Testis (tissue), 3 donors: ENCODE measurements around the gene BEND7. TPM values are rescaled to one million over a fixed set of nuclear protein-coding genes. Genes with fewer than 3 reads are reported as not detected.

ENCODE experiments used
- DNase-seq: peaks from one replicate; pipeline ENCODE4 v3.0.0-alpha.2; 2019
- H3K27ac ChIP-seq, 2 donors: fragments of 200-600 bp; sonication (generic); one replicate each; pipeline ENCODE4 v1.5.1; 2019
- H3K27me3 ChIP-seq: fragments of 200-600 bp; sonication (generic); one replicate; pipeline ENCODE4 v1.5.1; 2019
- H3K36me3 ChIP-seq: fragments of 200-600 bp; sonication (generic); one replicate; pipeline ENCODE4 v1.5.1; 2017; ENCODE audit warnings: low read depth; ENCODE audit errors: missing control alignments
- H3K4me1 ChIP-seq: fragments of 200-600 bp; sonication (generic); one replicate; pipeline ENCODE4 v1.5.1; 2019
- H3K4me3 ChIP-seq, 2 donors: fragments of 200-600 bp; sonication (generic); one replicate each; pipeline ENCODE4 v1.5.1; 2017 to 2019
- H3K9me3 ChIP-seq: fragments of 200-600 bp; sonication (generic); one replicate; pipeline ENCODE4 v1.5.1; 2017
- CTCF ChIP-seq, 3 experiments: fragments of 450-650 bp in 2 of 3; fragments of 200-600 bp in 1 of 3; sonication (generic) in 1 of 3; IDR thresholded peaks; one replicate each; pipeline ENCODE4 v1.5.1; 2016 to 2019; ENCODE audit warnings: antibody characterized with exemption in 3 of 3, mild to moderate bottlenecking in 2 of 3, moderate library complexity in 1 of 3
- POLR2A ChIP-seq: fragments of 450-650 bp; IDR thresholded peaks from one replicate; pipeline ENCODE4 v1.6.1; 2017; ENCODE audit warnings: antibody characterized with exemption, mild to moderate bottlenecking, moderate library complexity
- WGBS, 2 donors: methylation state at CpG; one replicate each; pipeline ENCODE4 v1.1.5; 2018; 5-methylcytosine and 5-hydroxymethylcytosine counted together
- intact Hi-C: fragments of 100-400 bp; cut with DNase I; formaldehyde crosslinking; loops from one replicate; pipeline ENCODE4 v1.15.1; 2023; ENCODE audit warnings: low total_unique reads
- polyA plus RNA-seq: library from polyadenylated mRNA; stranded (reverse); fragments of 350-450 nt; fragmentation: Illumina TruSeq; extraction: RNeasy Lipid Tissue Mini Kit (QIAGEN cat#74804); gene quantifications from one replicate; pipeline ENCODE4 v1.2.3, GENCODE V29; 2014; ENCODE audit warnings: low read depth, low replicate concordance; ENCODE audit not compliant: insufficient read depth
- total RNA-seq, 2 donors: library from RNA; depleted of rRNA; stranded (reverse); fragments of >200 nt; gene quantifications; one replicate each; pipeline ENCODE4 v1.2.3, GENCODE V29; 2016

The BEND7 gene
- total and polyA plus RNA-seq, 3 donors from 2014 or later: 31.2 to 57.2 (median 55.2) TPM

GRCh38 chr10:13499150-13499549 lies 29.7 kb downstream of the BEND7 start:
- H3K36me3 ChIP-seq: no peaks in the 10 kb centered on the region
- intact Hi-C loops: no loop called here
- TF ChIP-seq CTCF (IDR thresholded peaks at IDR 0.05) (no peak), POLR2A (no peak)
- 69 to 89% methylated on average over 5 of the region's 5 CpGs for WGBS, 2 donors
- no peaks in the 10 kb centered on the region for H3K4me1 ChIP-seq
- H3K4me3 ChIP-seq: no peak overlapping the region
- no peak overlapping the region for H3K27ac ChIP-seq
- no peaks in the 10 kb centered on the region for H3K27me3 ChIP-seq
- H3K9me3 ChIP-seq: no peaks in the 10 kb centered on the region
- DNase-seq: no peak

GRCh38 chr10:13496931-13497330 lies 31.9 kb downstream of the BEND7 start:
- Histone ChIP-seq H3K27ac (no peak overlapping the region), H3K4me1 (no peaks in the 10 kb centered on the region), H3K4me3 (no peak overlapping the region), H3K36me3 (no peaks in the 10 kb centered on the region), H3K27me3 (no peaks in the 10 kb centered on the region), H3K9me3 (no peaks in the 10 kb centered on the region)
- TF ChIP-seq POLR2A (no peak), CTCF (IDR thresholded peaks at IDR 0.05) (no peak)
- no peak for DNase-seq
- intact Hi-C loops: no loop called here
- 95 to 96% methylated on average over 8 of the region's 8 CpGs for WGBS, 2 donors

GRCh38 chr10:13496164-13496563 lies 32.6 kb downstream of the BEND7 start:
- no peaks in the 10 kb centered on the region for H3K36me3 ChIP-seq
- no peak overlapping the region for H3K27ac ChIP-seq
- no peaks in the 10 kb centered on the region for H3K9me3 ChIP-seq
- no peaks in the 10 kb centered on the region for H3K4me1 ChIP-seq
- TF ChIP-seq CTCF (IDR thresholded peaks at IDR 0.05) (no peak), POLR2A (no peak)
- DNase-seq: no peak
- WGBS, 2 donors: 90% methylated on average over 8 of the region's 8 CpGs
- no peak overlapping the region for H3K4me3 ChIP-seq
- H3K27me3 ChIP-seq: no peaks in the 10 kb centered on the region
- intact Hi-C loops: no loop called here

- Histone ChIP-seq H3K4me3 (no peak overlapping the region), H3K27ac (no peak overlapping the region), H3K27me3 (no peaks in the 10 kb centered on the region), H3K9me3 (no peaks in the 10 kb centered on the region), H3K36me3 (no peaks in the 10 kb centered on the region), H3K4me1 (no peaks in the 10 kb centered on the region)
- no peak for DNase-seq
- intact Hi-C loops: no loop called here
- 83 to 84% methylated on average over 16 of the region's 16 CpGs for WGBS, 2 donors
- no peak for TF ChIP-seq POLR2A
- no peak for TF ChIP-seq CTCF (IDR thresholded peaks at IDR 0.05)
Measured at GRCh38 chr10:13492493-13493180, 36.2 kb downstream of the BEND7 start.

GRCh38 chr10:13491747-13492360 lies 37.0 kb downstream of the BEND7 start:
- WGBS, 2 donors: 85 to 92% methylated on average over 9 of the region's 9 CpGs
- H3K9me3 ChIP-seq: no peaks in the 10 kb centered on the region
- H3K27me3 ChIP-seq: no peaks in the 10 kb centered on the region
- no peak overlapping the region for H3K27ac ChIP-seq
- DNase-seq: no peak
- intact Hi-C loops: no loop called here
- TF ChIP-seq POLR2A (no peak), CTCF (IDR thresholded peaks at IDR 0.05) (no peak)
- H3K36me3 ChIP-seq: no peaks in the 10 kb centered on the region
- no peaks in the 10 kb centered on the region for H3K4me1 ChIP-seq
- no peak overlapping the region for H3K4me3 ChIP-seq
